Measurements from ENCODE around the gene MTRR.

MTRR gene

GRCh38 chr5:7867260-7867659, 1.7 kb upstream of the MTRR start:
- Histone ChIP-seq H3F3A (ENCODE audit: low read depth) (no peaks in the 10 kb centered on the region), H3K79me2 (ENCODE audit: insufficient read depth, low read length) (peaks cover 57% of the 10 kb centered on the region), H3K4me2 (ENCODE audit: low read depth, low read length, poor library complexity, severe bottlenecking) (peak overlapping the region; percentile 93), H3K9ac (ENCODE audit: low read depth, low read length, poor library complexity, severe bottlenecking) (peak overlapping the region; percentile 87), H3K4me3 (ENCODE audit: low read length, poor library complexity, severe bottlenecking) (peak overlapping the region; percentile 97), H3K9me2 (replicated peaks; ENCODE audit: low read depth, low read length) (no peaks in the 10 kb centered on the region), H4K20me1 (ENCODE audit: insufficient read depth, low read length, poor library complexity, severe bottlenecking) (peaks cover 31% of the 10 kb centered on the region), H3K27me3 (ENCODE audit: insufficient read depth, low read length, poor library complexity, severe bottlenecking) (peaks cover 4% of the 10 kb centered on the region), H3K36me3 (ENCODE audit: insufficient read depth, low read length) (no peaks in the 10 kb centered on the region), H2AFZ (ENCODE audit: low read length) (no peak overlapping the region), H3K9me3 (ENCODE audit: insufficient read depth, low read depth, low read length) (no peaks in the 10 kb centered on the region), H3K4me1 (ENCODE audit: insufficient read depth, low read length, poor library complexity, severe bottlenecking) (peaks cover 52% of the 10 kb centered on the region)
- no peak for TF ChIP-seq CTCF (conservative IDR thresholded peaks at IDR 0.05; ENCODE audit: low read length)
- TF ChIP-seq EZH2phosphoT487 (IDR thresholded peaks at IDR 0.05; ENCODE audit: borderline replicate concordance) = no peak

DNA sequence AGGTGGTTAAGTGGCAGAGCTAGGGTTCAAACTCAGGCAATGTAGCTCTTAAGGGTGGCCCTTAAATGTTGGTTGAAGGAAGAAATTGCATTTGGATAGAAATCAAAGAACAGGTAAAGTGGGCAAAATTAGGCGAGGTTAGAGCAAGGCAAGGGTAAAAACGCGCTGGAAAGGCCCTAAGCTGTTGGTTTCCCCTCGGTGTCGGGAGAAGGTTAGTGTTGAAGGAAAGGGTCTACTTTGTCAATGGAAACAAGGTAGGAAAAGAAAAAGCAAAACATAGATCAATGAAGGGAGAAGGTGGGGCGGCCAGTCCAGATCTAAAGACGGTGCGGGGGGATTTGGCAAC, 548 bp upstream of the MTRR start:
- Histone ChIP-seq H4K20me1 (ENCODE audit: insufficient read depth, low read length, poor library complexity, severe bottlenecking) (peaks cover 42% of the 10 kb centered on the region), H3K4me1 (ENCODE audit: insufficient read depth, low read length, poor library complexity, severe bottlenecking) (peaks cover 63% of the 10 kb centered on the region), H3K9ac (ENCODE audit: low read depth, low read length, poor library complexity, severe bottlenecking) (peak overlapping the region; percentile 87), H3K4me3 (ENCODE audit: low read length, poor library complexity, severe bottlenecking) (peak overlapping the region; percentile 97), H3F3A (ENCODE audit: low read depth) (no peaks in the 10 kb centered on the region), H3K9me3 (ENCODE audit: insufficient read depth, low read depth, low read length) (no peaks in the 10 kb centered on the region), H3K9me2 (replicated peaks; ENCODE audit: low read depth, low read length) (no peaks in the 10 kb centered on the region), H3K36me3 (ENCODE audit: insufficient read depth, low read length) (no peaks in the 10 kb centered on the region), H3K79me2 (ENCODE audit: insufficient read depth, low read length) (peaks cover 68% of the 10 kb centered on the region), H3K27me3 (ENCODE audit: insufficient read depth, low read length, poor library complexity, severe bottlenecking) (peaks cover 4% of the 10 kb centered on the region), H3K4me2 (ENCODE audit: low read depth, low read length, poor library complexity, severe bottlenecking) (peak overlapping the region; percentile 93), H2AFZ (ENCODE audit: low read length) (peak overlapping the region; percentile 83)
- TF ChIP-seq CTCF (conservative IDR thresholded peaks at IDR 0.05; ENCODE audit: low read length) (no peak), EZH2phosphoT487 (IDR thresholded peaks at IDR 0.05; ENCODE audit: borderline replicate concordance) (no peak)

- Histone ChIP-seq H3K4me2 (ENCODE audit: low read depth, low read length, poor library complexity, severe bottlenecking) (peak overlapping the region; percentile 97), H4K20me1 (ENCODE audit: insufficient read depth, low read length, poor library complexity, severe bottlenecking) (peaks cover 48% of the 10 kb centered on the region), H3K79me2 (ENCODE audit: insufficient read depth, low read length) (peaks cover 78% of the 10 kb centered on the region), H3F3A (ENCODE audit: low read depth) (no peaks in the 10 kb centered on the region), H3K9me2 (replicated peaks; ENCODE audit: low read depth, low read length) (no peaks in the 10 kb centered on the region), H3K4me1 (ENCODE audit: insufficient read depth, low read length, poor library complexity, severe bottlenecking) (peaks cover 63% of the 10 kb centered on the region), H3K9ac (ENCODE audit: low read depth, low read length, poor library complexity, severe bottlenecking) (peak overlapping the region; percentile 87), H3K4me3 (ENCODE audit: low read length, poor library complexity, severe bottlenecking) (peak overlapping the region; percentile 97), H3K36me3 (ENCODE audit: insufficient read depth, low read length) (no peaks in the 10 kb centered on the region), H3K27me3 (ENCODE audit: insufficient read depth, low read length, poor library complexity, severe bottlenecking) (peaks cover 4% of the 10 kb centered on the region), H3K9me3 (ENCODE audit: insufficient read depth, low read depth, low read length) (no peaks in the 10 kb centered on the region), H2AFZ (ENCODE audit: low read length) (peak overlapping the region; percentile 87)
- TF ChIP-seq CTCF (conservative IDR thresholded peaks at IDR 0.05; ENCODE audit: low read length) (no peak), EZH2phosphoT487 (IDR thresholded peaks at IDR 0.05; ENCODE audit: borderline replicate concordance) (no peak)
Measured at GRCh38 chr5:7869474-7870136, 657 bp downstream of the MTRR start.
